Bone marrow (tissue), 2 donors: Measurements from ENCODE around the gene PRDX3.

Source experiments
- DNase-seq, 2 donors: peaks; one replicate each; lab custom pipeline; 2025; lab: John Stamatoyannopoulos, UW

Gene PRDX3

GRCh38 chr10:119178372-119179119, at the start of gene PRDX3:
Gene PRDX3 (minus strand): TSS chr10:119178812. CDS start chr10:119178790, 22 bp downstream.
- peak; percentile 76 to 96 for DNase-seq

- DNase-seq: no peak
Measured at GRCh38 chr10:119227825-119228224, 49.2 kb upstream of the PRDX3 start.

GRCh38 chr10:119225083-119225658, 46.6 kb upstream of the PRDX3 start:
- no peak for DNase-seq

- no peak for DNase-seq
Measured at GRCh38 chr10:119222966-119223386, 44.4 kb upstream of the PRDX3 start.

GRCh38 chr10:119222537-119222936, 43.9 kb upstream of the PRDX3 start:
- no peak for DNase-seq

GRCh38 chr10:119221666-119222065, 43.1 kb upstream of the PRDX3 start:
- DNase-seq: no peak

GRCh38 chr10:119221201-119221600, 42.6 kb upstream of the PRDX3 start:
- DNase-seq: no peak

GRCh38 chr10:119219871-119220270, 41.3 kb upstream of the PRDX3 start:
- no peak for DNase-seq

GRCh38 chr10:119217991-119218490, 39.4 kb upstream of the PRDX3 start:
- DNase-seq: no peak

- DNase-seq: no peak
Measured at GRCh38 chr10:119217401-119217800, 38.8 kb upstream of the PRDX3 start.

GRCh38 chr10:119216127-119216526, 37.5 kb upstream of the PRDX3 start:
- DNase-seq: no peak

GRCh38 chr10:119215371-119215770, 36.8 kb upstream of the PRDX3 start:
- DNase-seq: no peak

- DNase-seq: peak in 1 of 2 donors; percentile 45
Measured at GRCh38 chr10:119211625-119212441, 33.2 kb upstream of the PRDX3 start.

GRCh38 chr10:119211176-119211575, 32.6 kb upstream of the PRDX3 start:
- no peak for DNase-seq

GRCh38 chr10:119210633-119211032, 32.0 kb upstream of the PRDX3 start:
- no peak for DNase-seq

- no peak for DNase-seq
Measured at GRCh38 chr10:119209736-119210355, 31.2 kb upstream of the PRDX3 start.

GRCh38 chr10:119209035-119209735, 30.6 kb upstream of the PRDX3 start:
- DNase-seq: peak in 1 of 2 donors; percentile 55

GRCh38 chr10:119208553-119208940, 29.9 kb upstream of the PRDX3 start:
- DNase-seq: no peak

- peak in 1 of 2 donors; percentile 69 for DNase-seq
Measured at GRCh38 chr10:119207713-119208552, 29.3 kb upstream of the PRDX3 start.

- peak in 1 of 2 donors; percentile 88 for DNase-seq
Measured at GRCh38 chr10:119207366-119207666, 28.7 kb upstream of the PRDX3 start, which contains the start of gene GRK5. Gene GRK5 (plus strand): TSS chr10:119207571. CDS start chr10:119207918, 347 bp downstream.
